Stimulated activated CD8-positive, alpha-beta memory T cell treated with anti-CD3 and anti-CD28 coated beads, Interleukin-12 subunit alpha, Interleukin-12 subunit beta, amount 100 ng/mL, for 24 hours (primary cell): ENCODE measurements around the gene PLPP4.

Source experiments
- DNase-seq: peaks from one replicate; pipeline ENCODE4 v3.0.0-alpha.2; 2020; ENCODE audit errors: extremely low read depth

PLPP4 gene

DNA sequence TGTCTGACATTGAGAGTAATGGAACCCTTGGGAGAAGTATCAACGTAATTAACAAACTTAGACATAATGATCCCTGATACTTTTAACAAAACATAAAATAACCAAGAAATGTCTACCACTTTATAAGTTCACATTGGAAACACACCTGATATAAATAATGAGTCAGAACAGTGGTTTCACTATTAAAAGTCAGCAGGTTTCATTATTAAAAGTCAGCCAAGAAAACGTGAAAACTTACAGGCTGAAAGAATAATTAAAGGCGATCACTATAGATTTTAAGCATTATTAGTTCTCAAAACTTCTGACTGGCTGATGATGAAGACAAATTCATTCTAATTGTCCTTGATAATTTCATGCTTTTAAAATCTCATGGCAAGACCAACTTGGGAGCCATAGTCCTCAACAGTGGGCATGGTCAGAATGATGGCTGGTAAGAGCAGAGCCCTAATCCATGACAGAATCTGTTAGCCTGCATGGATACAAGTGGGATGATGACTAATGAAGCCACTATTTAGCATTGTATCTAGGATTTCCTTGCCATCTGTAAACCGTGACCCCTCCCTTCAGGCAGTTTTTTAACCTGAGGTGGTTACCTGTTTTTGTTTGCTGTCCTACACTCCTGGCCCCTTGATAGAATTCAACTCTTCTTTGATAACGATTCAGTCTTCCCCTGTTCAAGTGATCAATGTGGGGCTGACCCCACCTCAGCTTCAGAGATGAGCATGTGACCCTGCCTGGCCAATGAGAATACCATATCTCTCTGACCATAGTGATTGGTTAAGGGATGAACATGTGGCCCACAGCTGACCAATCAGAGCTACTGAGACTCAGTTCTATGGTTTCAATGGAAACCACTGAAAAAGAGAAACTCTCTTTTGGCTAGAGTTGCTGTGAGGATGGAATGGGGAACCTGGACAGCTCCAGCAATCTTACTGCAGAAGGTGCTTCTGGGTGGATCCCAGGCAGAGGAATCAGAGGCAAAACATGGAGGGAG lies 151.0 kb downstream of the PLPP4 start:
- DNase-seq = no peak

DNA sequence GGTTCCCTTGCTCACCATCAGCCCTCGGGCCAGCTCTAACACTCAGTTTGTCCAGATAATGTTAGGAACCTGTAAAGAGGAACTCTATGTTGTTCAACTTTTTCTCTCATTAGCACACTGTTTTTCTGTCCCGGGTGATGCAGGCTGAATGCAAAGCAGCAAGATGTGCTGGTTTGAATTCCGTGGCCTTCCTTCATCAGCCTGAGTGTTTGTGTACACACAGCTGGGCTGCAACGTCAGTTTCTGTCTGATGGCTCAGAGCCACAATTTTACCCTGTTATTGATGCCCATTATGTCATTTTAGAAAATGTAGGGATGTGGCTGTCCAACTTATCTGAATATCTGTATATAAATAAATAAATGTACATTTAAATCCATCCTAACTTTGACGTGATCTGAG lies 152.0 kb downstream of the PLPP4 start:
- DNase-seq = no peak

DNA sequence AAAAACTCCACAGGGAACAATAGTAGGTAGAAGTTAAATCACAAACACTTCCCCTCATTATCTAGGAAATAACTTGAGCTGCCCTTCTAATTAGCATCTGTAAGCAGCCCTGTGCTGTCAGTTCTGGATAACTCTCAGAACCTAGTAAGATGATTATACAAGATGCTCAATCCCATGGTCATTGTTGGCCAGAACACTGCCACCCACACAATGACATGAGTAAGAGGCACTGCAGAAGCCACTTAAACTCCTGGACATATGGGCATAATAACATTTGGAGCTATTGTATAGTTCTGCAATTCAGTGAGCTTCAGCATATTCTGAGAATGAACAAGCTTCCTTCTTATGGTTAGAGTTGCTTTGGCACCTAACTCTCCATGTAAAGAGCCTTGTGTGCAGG lies 153.8 kb downstream of the PLPP4 start:
- no peak for DNase-seq

DNA sequence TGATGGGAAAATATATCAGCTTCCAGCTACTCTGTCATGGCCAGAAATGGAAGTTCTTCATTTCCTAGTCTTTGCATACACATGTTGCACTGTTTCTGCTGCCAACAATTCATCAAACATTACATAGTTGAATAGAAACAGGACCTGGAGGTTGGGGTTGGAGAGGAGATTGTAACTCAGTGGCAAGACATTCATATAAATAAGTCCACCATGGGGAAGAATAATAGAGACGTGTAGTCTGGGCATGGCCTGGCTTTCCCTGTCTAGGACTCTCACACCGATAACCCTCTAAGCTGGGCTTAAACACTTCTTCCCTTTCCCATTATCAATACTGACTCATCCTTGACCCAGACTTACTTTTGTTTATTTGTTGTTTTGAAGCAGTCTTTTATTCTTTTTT lies 155.7 kb downstream of the PLPP4 start:
- no peak for DNase-seq

DNA sequence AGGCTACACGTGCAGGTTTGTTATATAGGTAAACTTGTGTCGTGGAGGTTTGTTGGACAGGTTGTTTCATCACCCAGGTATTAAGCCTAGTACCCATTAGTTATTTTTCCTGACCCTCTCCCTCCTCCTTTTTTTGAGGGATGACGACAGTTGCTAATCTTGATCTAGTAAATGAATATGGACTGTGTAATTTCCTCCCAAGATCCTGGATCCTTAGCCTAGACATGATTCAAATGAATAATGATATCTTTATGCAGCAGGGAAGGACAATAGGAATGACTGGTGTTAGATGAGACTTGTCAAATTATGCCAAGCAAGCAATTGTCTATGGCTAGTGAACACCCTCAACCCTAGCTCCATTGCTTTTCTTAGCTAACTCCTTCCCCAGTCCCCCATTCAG lies 156.2 kb downstream of the PLPP4 start:
- no peak for DNase-seq

DNA sequence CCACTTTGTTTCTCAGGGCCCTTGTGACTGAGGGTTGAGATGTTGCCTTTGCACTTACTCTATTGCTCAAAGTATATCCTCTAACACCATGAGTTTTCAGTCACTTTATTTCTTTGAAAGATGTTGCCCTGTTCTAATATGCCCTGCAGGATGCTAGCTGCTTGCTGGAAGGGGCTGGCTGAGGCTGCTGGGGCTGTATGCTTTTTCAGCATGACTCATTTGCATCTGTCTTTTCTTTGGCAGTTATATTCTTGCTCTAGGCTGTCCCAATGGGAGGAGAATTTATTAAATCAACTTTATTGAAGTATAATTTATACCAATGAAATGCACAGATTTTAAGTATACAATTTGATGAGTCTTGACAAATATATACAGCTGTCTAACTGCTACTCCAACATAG lies 157.7 kb downstream of the PLPP4 start:
- no peak for DNase-seq

DNA sequence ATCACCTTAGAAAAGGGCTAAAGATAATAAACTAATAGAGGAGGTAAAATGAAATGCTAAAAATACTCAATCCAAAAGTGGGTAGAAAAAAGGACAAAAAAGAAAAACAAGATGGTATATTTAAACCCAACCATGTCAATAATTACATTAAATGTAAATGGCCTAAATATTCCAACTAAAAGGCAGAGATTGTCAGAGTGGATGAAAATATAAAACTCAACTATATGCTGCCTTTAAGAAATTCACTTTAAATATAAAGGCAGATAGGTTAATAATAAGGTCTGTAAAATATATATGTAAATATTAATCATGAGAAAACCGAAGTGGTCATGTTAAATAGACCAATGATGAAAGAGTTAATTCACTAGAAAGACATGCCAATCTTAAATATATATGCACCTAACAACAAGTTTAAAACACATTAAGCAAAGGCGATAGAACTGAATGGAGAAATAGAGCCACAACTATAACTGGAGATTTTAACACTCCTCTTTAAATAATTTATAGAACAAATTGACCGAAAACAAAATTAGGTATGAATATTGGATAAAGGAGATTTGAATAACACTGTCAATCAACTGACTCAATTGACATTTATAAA lies 159.4 kb downstream of the PLPP4 start:
- no peak for DNase-seq

DNA sequence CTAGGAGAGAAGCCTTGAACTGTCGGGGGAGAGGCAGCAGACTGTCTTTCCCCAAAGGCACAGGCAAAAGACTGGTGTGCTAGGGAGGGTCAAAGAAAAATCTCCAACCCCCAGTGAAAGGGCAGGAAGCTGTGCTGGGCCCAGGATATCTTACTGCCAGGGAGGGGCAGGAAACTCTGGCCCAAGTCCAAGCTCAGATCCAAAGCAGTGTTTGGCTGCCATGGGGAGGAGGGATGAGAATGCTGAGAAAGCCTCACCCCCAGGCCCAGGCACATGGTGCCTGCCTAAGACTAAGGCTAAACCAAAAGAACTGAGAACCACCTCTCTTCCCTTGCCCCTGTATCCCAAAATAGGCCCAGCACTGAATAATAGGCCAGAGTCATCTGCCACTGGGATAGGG lies 171.2 kb downstream of the PLPP4 start:
- DNase-seq = no peak

DNA sequence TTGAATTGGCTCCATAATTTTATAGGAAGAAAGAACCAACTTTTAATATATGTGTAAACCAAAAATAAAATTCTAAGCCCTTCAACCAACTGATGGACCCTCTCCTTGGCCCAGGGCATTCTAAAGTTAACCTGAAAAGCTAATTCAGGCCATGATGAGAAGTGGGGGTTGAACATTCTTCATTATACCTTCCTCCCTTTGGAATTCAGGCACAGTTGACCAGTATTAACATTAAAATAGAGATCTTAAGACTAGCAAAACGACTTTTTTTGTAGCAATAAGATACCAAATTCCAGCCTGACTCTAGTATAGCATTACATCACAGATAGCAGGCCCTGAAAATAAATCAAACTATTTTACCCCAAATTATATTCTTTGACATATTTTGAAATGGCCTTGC lies 173.2 kb downstream of the PLPP4 start:
- DNase-seq = no peak

DNA sequence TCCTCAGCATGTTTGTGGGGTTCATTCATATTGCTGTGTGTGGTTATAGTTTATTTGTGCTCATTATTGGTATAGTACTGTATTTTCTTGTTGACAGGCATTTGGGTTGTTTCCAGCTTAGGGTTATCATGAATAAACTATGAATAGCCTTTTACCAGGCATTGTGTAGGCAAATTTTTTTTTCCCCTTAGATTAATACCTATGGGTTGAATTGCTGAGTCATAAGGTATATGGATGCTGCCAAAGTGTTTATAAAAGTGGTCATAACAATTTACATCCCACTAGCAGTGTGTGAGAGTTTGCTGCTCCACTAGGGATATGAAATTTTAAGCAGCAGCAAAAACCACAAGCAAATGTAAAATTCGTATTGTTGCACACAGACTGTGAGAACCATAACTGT lies 175.0 kb downstream of the PLPP4 start:
- no peak for DNase-seq

DNA sequence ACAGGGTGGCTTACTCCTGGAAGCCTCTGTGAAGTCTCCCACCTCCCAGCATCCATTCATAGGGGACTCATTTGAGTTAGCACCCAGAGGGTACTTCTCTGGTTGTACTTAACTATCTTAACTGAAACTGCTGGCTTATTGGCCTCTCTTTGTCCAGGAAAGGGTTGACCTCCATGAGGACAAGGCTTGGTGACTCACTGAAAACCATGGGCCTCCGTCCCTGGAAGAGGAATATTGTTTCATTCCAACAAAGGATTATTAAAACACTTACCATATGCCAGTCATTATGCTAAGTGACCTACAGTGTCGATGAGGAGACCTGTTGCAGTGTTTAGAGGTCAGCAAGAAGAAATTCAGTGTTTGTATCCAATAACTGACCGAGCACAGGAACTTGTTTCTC lies 175.9 kb downstream of the PLPP4 start:
- DNase-seq = no peak

DNA sequence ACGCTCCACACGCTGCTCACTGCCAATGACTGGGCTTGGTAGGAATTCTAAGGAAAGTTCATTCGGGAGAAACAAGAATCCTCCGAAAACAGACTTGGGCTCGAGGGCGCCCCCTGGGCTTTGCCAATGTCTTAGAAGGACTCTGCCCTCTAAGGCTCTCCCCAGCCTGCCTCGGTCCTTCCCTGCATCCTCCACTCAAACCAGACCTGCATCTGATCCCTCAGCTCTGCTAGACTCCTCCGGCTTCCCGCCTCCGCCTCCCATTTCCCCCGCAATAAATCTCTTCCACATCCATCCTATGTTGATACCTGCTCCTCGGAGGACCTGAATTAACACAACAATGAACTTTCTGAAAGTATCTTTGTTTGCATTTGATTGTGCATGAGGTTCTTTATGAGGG lies 177.6 kb downstream of the PLPP4 start:
- no peak for DNase-seq
